Bronchial epithelial cell (primary cell): Measurements from ENCODE around the gene BICD2. TPM values are rescaled to one million over a fixed set of nuclear protein-coding genes. Genes with fewer than 3 reads are reported as not detected.

Source experiments
- DNase-seq: peaks from one replicate; pipeline ENCODE4 v3.0.0-alpha.2; 2010; ENCODE audit warnings: low read depth
- FAIRE-seq: peaks from 2 replicates; lab custom pipeline; 2011; peaks lifted over from hg19 to GRCh38; lab: Jason Lieb, UNC
- H3K27me3 ChIP-seq: 2 replicates; pipeline ENCODE4 v1.5.1; 2011; ENCODE audit warnings: low read length; ENCODE audit not compliant: control insufficient read depth, insufficient read depth
- H3K36me3 ChIP-seq: 2 replicates; pipeline ENCODE4 v1.5.1; 2011; ENCODE audit warnings: low read length; ENCODE audit not compliant: control insufficient read depth, insufficient read depth
- H3K4me3 ChIP-seq: 2 replicates; pipeline ENCODE4 v1.5.1; 2011; ENCODE audit warnings: mild to moderate bottlenecking, low read depth, low read length, control low read depth
- CTCF ChIP-seq: IDR thresholded peaks from 2 replicates; pipeline ENCODE4 v1.5.1; 2011; ENCODE audit warnings: mild to moderate bottlenecking, moderate library complexity, low read length, control low read depth, inconsistent platforms; ENCODE audit not compliant: insufficient read depth, severe bottlenecking
- total RNA-seq: library from RNA; depleted of rRNA; stranded (reverse); fragments of >200 nt; gene quantifications from 2 replicates; pipeline ENCODE4 v1.2.1, GENCODE V29; 2014

BICD2 gene
- total RNA-seq, 1 donor from 2014 or later: 92.7 TPM

- FAIRE-seq (peak; percentile 98), DNase-seq (peak; percentile 94)
- Histone ChIP-seq H3K27me3 (no peaks in the 10 kb centered on the region), H3K4me3 (no peak overlapping the region), H3K36me3 (no peaks in the 10 kb centered on the region)
- TF ChIP-seq CTCF: no peak
Observed at GRCh38 chr9:92737216-92737606, 27.4 kb downstream of the BICD2 start.

- no peak for TF ChIP-seq CTCF
- H3K36me3 ChIP-seq: no peaks in the 10 kb centered on the region
- H3K27me3 ChIP-seq: no peaks in the 10 kb centered on the region
- FAIRE-seq (no peak), DNase-seq (no peak)
- no peak overlapping the region for H3K4me3 ChIP-seq
Observed at GRCh38 chr9:92736563-92737215, 27.9 kb downstream of the BICD2 start.

GRCh38 chr9:92735636-92736562 lies 28.7 kb downstream of the BICD2 start:
- DNase-seq (peak; percentile 59), FAIRE-seq (no peak)
- no peaks in the 10 kb centered on the region for H3K27me3 ChIP-seq
- peaks cover 2% of the 10 kb centered on the region for H3K36me3 ChIP-seq
- no peak for TF ChIP-seq CTCF
- H3K4me3 ChIP-seq: no peak overlapping the region

GRCh38 chr9:92734931-92735635 lies 29.6 kb downstream of the BICD2 start:
- DNase-seq (no peak), FAIRE-seq (no peak)

GRCh38 chr9:92730897-92731296 lies 33.7 kb downstream of the BICD2 start:
- H3K4me3 ChIP-seq: no peak overlapping the region
- H3K36me3 ChIP-seq: peaks cover 24% of the 10 kb centered on the region
- H3K27me3 ChIP-seq: no peaks in the 10 kb centered on the region
- no peak for DNase-seq
- no peak for TF ChIP-seq CTCF
- no peak for FAIRE-seq

More at GRCh38 chr9:92734931-92735635, 29.6 kb downstream of the BICD2 start:
- Histone ChIP-seq H3K4me3 (no peak overlapping the region), H3K27me3 (no peaks in the 10 kb centered on the region), H3K36me3 (peaks cover 4% of the 10 kb centered on the region)
- no peak for TF ChIP-seq CTCF
